Hepatocyte (in vitro differentiated cells): ENCODE measurements around the gene HECTD2. TPM values are rescaled to one million over a fixed set of nuclear protein-coding genes. Genes with fewer than 3 reads are reported as not detected.
A peak's percentile ranks its signal among the peaks of the same experiment; 100 is the strongest.

Source experiments
- DNase-seq: peaks from one replicate; pipeline ENCODE4 v3.0.0-alpha.2; 2016; ENCODE audit warnings: low spot score
- H2AFZ ChIP-seq: fragments of 200-600 bp; sonication (generic); 2 replicates; pipeline ENCODE4 v1.6.0; 2016; ENCODE audit warnings: antibody characterized with exemption, mild to moderate bottlenecking
- H3K27ac ChIP-seq: fragments of 200-600 bp; sonication (generic); 2 replicates; pipeline ENCODE4 v1.5.1; 2016; ENCODE audit warnings: mild to moderate bottlenecking
- H3K27me3 ChIP-seq: fragments of 200-600 bp; sonication (generic); 2 replicates; pipeline ENCODE4 v1.6.1; 2016
- H3K36me3 ChIP-seq: fragments of 200-600 bp; sonication (generic); replicated peaks from 2 replicates; pipeline ENCODE4 v1.5.1; 2016; ENCODE audit warnings: low read depth; ENCODE audit not compliant: insufficient read depth
- H3K4me1 ChIP-seq: fragments of 200-600 bp; sonication (generic); 2 replicates; pipeline ENCODE4 v1.5.1; 2016; ENCODE audit warnings: mild to moderate bottlenecking, moderate library complexity; ENCODE audit not compliant: insufficient read depth
- H3K4me2 ChIP-seq: fragments of 200-600 bp; sonication (generic); 2 replicates; pipeline ENCODE4 v1.6.0; 2016
- H3K4me3 ChIP-seq: fragments of 200-600 bp; sonication (generic); 2 replicates; pipeline ENCODE4 v1.5.1; 2016; ENCODE audit warnings: mild to moderate bottlenecking
- H3K79me2 ChIP-seq: fragments of 200-600 bp; sonication (generic); 2 replicates; pipeline ENCODE4 v1.6.0; 2017; ENCODE audit warnings: mild to moderate bottlenecking
- H3K9me2 ChIP-seq: fragments of 200-600 bp; sonication (generic); replicated peaks from 2 replicates; pipeline ENCODE4 v1.6.0; 2017; ENCODE audit warnings: mild to moderate bottlenecking; ENCODE audit not compliant: insufficient read depth
- H3K9me3 ChIP-seq: fragments of 200-600 bp; sonication (generic); 2 replicates; pipeline ENCODE4 v1.5.1; 2016; ENCODE audit warnings: low read depth, mild to moderate bottlenecking
- H4K20me1 ChIP-seq: fragments of 200-600 bp; sonication (generic); 2 replicates; pipeline ENCODE4 v1.6.0; 2016; ENCODE audit warnings: mild to moderate bottlenecking; ENCODE audit not compliant: insufficient read depth, poor library complexity, severe bottlenecking
- CTCF ChIP-seq: fragments of 200-600 bp; sonication (generic); IDR thresholded peaks from 2 replicates; pipeline ENCODE4 v1.5.1; 2016; ENCODE audit warnings: antibody characterized with exemption, mild to moderate bottlenecking; ENCODE audit not compliant: poor library complexity
- EZH2 ChIP-seq: fragments of 200-600 bp; sonication (generic); IDR thresholded peaks from 2 replicates; pipeline ENCODE4 v1.6.1; 2016; ENCODE audit warnings: antibody characterized with exemption, mild to moderate bottlenecking, borderline replicate concordance
- EZH2phosphoT487 ChIP-seq: fragments of 200-600 bp; sonication (generic); IDR thresholded peaks from one replicate; pipeline ENCODE4 v1.6.1; 2018; ENCODE audit warnings: antibody characterized with exemption, mild to moderate bottlenecking, low read depth, moderate library complexity; ENCODE audit not compliant: unreplicated experiment, severe bottlenecking
- WGBS: methylation state at CpG from one replicate; pipeline ENCODE4 v1.1.6; 2016; ENCODE audit warnings: low lambda C conversion rate; ENCODE audit errors: missing lambda C conversion rate; 5-methylcytosine and 5-hydroxymethylcytosine counted together
- polyA plus RNA-seq: library from polyadenylated mRNA; unstranded; fragments of >200 nt; fragmentation: Nextera tagmentation; extraction: Ambion mirVana; gene quantifications from 2 replicates; pipeline ENCODE4 v1.2.1, GENCODE V29; 2016
- total RNA-seq: library from RNA; depleted of rRNA; stranded (reverse); fragments of >200 nt; gene quantifications from 2 replicates; pipeline ENCODE4 v1.2.3, GENCODE V29; 2014

Gene HECTD2
- total and polyA plus RNA-seq, 2 experiments from 2014 or later, result 9.0 to 25.0 TPM

DNA sequence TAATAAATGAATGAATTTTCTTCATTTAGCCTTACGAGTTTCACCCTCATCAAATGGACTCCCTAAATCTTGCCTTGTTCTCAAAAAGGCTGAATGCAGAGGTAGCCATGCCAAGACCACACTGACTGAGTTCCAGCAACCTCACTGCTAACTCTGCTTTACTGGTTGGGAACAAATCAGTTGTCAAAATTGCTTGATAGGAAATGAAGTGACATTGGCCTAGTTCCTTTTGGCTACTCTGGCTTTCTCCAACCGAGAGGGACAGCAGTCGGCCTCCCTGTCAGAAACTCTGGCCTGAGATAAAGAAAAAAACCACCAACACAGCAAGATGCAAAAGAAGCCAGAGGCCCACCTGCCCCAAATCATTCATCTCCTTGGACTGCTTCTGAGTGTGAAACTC is 135.7 kb downstream of the HECTD2 start:
- WGBS, result 91% methylated on average over 3 of the region's 3 CpGs

GRCh38 chr10:91549262-91549661 is 139.1 kb downstream of the HECTD2 start:
- Histone ChIP-seq H3K4me3 (no peak overlapping the region), H3K4me1 (no peaks in the 10 kb centered on the region), H3K36me3 (no peaks in the 10 kb centered on the region), H3K27me3 (no peaks in the 10 kb centered on the region), H3K4me2 (no peak overlapping the region), H3K27ac (no peak overlapping the region), H4K20me1 (no peaks in the 10 kb centered on the region), H3K79me2 (no peaks in the 10 kb centered on the region), H3K9me2 (no peaks in the 10 kb centered on the region), H3K9me3 (no peaks in the 10 kb centered on the region), H2AFZ (no peak overlapping the region)
- 93% methylated on average over 3 of the region's 3 CpGs for WGBS
- no peak for DNase-seq
- TF ChIP-seq EZH2 (no peak), CTCF (no peak), EZH2phosphoT487 (no peak)

More for the DNA sequence above, 135.7 kb downstream of the HECTD2 start:
- no peak for TF ChIP-seq CTCF
- no peak for TF ChIP-seq EZH2phosphoT487
- TF ChIP-seq EZH2, result no peak
- Histone ChIP-seq H3K36me3 (no peaks in the 10 kb centered on the region), H4K20me1 (no peaks in the 10 kb centered on the region), H3K79me2 (no peaks in the 10 kb centered on the region), H3K4me1 (no peaks in the 10 kb centered on the region), H2AFZ (no peak overlapping the region), H3K27ac (no peak overlapping the region), H3K9me2 (no peaks in the 10 kb centered on the region), H3K9me3 (no peaks in the 10 kb centered on the region), H3K4me2 (no peak overlapping the region), H3K27me3 (no peaks in the 10 kb centered on the region), H3K4me3 (no peak overlapping the region)
- no peak for DNase-seq

DNA sequence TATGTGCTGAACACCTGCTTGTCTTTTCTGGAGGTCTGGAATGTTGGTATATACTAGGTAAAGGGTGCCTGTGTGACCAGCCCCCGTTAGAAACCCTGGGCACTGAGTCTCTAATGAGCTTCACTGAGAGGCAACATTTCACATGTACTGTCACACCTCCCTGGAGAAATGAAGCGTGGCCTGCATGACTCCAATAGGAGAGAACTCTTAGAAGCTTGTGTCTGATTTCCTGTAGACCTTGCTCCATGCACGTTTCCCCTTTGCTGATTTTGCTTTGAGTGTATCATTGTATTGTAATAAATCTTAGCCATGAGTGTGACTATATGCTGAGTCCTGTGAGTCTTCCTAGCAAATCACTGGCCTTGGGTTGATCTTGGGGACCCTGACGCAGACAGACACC is 139.9 kb downstream of the HECTD2 start:
- H2AFZ ChIP-seq, result no peak overlapping the region
- H3K9me2 ChIP-seq, result no peaks in the 10 kb centered on the region
- H3K9me3 ChIP-seq, result no peaks in the 10 kb centered on the region
- DNase-seq, result no peak
- no peak overlapping the region for H3K27ac ChIP-seq
- H3K4me1 ChIP-seq, result peaks cover 2% of the 10 kb centered on the region
- 94% methylated on average over 4 of the region's 4 CpGs for WGBS
- H3K4me2 ChIP-seq, result no peak overlapping the region
- no peaks in the 10 kb centered on the region for H3K79me2 ChIP-seq
- H4K20me1 ChIP-seq, result no peaks in the 10 kb centered on the region
- no peaks in the 10 kb centered on the region for H3K36me3 ChIP-seq
- no peaks in the 10 kb centered on the region for H3K27me3 ChIP-seq
- H3K4me3 ChIP-seq, result no peak overlapping the region
- TF ChIP-seq EZH2 (no peak), CTCF (no peak), EZH2phosphoT487 (no peak)

- TF ChIP-seq CTCF (peak; percentile 81), EZH2phosphoT487 (no peak), EZH2 (no peak)
Measured at GRCh38 chr10:91551856-91552255, 141.7 kb downstream of the HECTD2 start.

More at GRCh38 chr10:91551856-91552255, 141.7 kb downstream of the HECTD2 start:
- no peaks in the 10 kb centered on the region for H4K20me1 ChIP-seq
- no peak overlapping the region for H3K27ac ChIP-seq
- H3K36me3 ChIP-seq, result no peaks in the 10 kb centered on the region
- H2AFZ ChIP-seq, result no peak overlapping the region
- DNase-seq, result peak; percentile 69
- peaks cover 13% of the 10 kb centered on the region for H3K4me1 ChIP-seq
- WGBS, result 52% methylated on average over 8 of the region's 8 CpGs
- H3K79me2 ChIP-seq, result no peaks in the 10 kb centered on the region
- no peaks in the 10 kb centered on the region for H3K27me3 ChIP-seq
- H3K4me3 ChIP-seq, result no peak overlapping the region
- no peak overlapping the region for H3K4me2 ChIP-seq
- H3K9me2 ChIP-seq, result no peaks in the 10 kb centered on the region
- H3K9me3 ChIP-seq, result no peaks in the 10 kb centered on the region
